AG09309 (cell line): Measurements from ENCODE around the gene ALLC.
"Not testable (repeated sequence)": the region's sequence is repeated elsewhere in the genome, so short reads cannot be mapped to it uniquely, and the experiment has no call there.

ENCODE experiments used
- DNase-seq: peaks from one replicate; pipeline ENCODE4 v3.0.0-alpha.2; 2010; ENCODE audit warnings: low read depth
- H3K4me3 ChIP-seq: 2 replicates; pipeline ENCODE4 v1.5.1; 2011; ENCODE audit warnings: mild to moderate bottlenecking, low read depth, low read length, moderate library complexity; ENCODE audit not compliant: control insufficient read depth
- TF ChIP-seq, protein P1 (sequence below): IDR thresholded peaks from 2 replicates; pipeline ENCODE4 v1.5.1; 2011; ENCODE audit warnings: mild to moderate bottlenecking, low read depth, low read length, inconsistent platforms; ENCODE audit not compliant: insufficient read depth, control insufficient read depth; ENCODE audit errors: missing control alignments

Gene ALLC

DNA sequence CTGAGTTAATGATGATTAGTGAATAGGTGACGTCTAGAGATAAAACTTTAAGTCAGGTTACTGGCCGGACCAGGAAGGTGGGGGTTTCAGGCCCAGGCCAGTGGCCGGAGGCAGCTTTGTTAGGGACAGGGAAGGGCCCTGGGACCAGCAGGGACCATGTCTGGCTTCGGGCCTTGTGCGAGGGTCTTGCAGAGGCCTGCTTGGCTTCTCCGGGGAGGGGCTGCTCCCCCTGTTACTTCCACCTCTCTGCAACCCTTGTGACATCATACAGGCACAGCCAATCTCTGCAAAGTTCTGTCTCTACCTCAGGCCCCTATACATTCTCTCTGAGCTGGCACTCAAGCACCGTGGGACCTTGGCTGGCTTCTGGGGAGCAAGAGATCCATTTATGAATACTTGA, at the start of gene ALLC:
TSS of gene ALLC (plus strand) at position 320 of the 400 bp plus-strand sequence. CDS start 12,958 bp downstream, outside the sequence.
- no peak for DNase-seq
- TF ChIP-seq, protein P1, sequence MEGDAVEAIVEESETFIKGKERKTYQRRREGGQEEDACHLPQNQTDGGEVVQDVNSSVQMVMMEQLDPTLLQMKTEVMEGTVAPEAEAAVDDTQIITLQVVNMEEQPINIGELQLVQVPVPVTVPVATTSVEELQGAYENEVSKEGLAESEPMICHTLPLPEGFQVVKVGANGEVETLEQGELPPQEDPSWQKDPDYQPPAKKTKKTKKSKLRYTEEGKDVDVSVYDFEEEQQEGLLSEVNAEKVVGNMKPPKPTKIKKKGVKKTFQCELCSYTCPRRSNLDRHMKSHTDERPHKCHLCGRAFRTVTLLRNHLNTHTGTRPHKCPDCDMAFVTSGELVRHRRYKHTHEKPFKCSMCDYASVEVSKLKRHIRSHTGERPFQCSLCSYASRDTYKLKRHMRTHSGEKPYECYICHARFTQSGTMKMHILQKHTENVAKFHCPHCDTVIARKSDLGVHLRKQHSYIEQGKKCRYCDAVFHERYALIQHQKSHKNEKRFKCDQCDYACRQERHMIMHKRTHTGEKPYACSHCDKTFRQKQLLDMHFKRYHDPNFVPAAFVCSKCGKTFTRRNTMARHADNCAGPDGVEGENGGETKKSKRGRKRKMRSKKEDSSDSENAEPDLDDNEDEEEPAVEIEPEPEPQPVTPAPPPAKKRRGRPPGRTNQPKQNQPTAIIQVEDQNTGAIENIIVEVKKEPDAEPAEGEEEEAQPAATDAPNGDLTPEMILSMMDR = no peak

DNA sequence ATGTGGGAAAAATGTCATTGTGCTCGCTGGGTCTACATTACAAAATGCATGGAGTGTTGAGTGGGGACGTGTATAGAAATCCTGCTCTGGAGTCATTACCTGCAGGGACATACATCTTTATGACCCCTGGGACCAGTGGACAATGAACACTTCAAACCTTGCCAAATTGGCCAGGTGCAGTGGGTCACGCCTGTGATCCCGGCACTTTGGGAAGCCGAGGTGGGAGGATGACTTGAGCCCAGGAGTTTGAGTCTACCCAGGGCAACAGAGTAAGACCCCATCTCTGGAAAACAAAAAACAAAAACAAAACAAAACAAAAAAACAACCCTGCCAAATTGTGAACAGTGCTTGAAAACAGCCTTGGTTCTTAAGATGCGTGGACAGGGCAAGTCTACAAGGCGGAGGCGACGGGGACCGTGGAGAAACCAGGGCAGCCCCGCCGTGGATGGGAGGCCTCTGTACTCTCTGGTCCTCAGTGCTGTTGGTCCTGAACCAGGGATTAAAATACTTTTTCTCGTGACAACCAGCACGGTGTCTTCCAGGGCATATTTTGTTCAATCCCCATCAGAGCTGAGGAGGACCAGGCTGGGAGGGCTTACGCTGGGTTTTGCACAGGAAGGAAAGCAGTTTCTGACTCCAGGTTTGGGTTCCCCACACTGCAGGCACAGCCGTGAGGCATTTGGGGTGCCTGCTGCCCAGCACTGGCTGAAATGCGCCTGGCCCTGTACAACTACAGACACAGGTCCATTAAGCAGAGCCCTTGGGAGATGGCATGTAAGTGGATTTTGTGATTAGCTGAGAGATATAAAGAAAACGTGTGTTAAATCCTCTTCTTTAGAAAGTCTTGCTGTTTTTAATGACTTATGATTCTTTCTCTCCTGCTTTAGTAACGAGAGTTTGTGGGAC, 49.4 kb upstream of the ALLC start:
- DNase-seq = no peak
- no peak overlapping the region for H3K4me3 ChIP-seq
- TF ChIP-seq, protein P1 = no peak

More for the DNA sequence above, at the start of gene ALLC:
- no peak within 1 kb of the TSS for H3K4me3 ChIP-seq

DNA sequence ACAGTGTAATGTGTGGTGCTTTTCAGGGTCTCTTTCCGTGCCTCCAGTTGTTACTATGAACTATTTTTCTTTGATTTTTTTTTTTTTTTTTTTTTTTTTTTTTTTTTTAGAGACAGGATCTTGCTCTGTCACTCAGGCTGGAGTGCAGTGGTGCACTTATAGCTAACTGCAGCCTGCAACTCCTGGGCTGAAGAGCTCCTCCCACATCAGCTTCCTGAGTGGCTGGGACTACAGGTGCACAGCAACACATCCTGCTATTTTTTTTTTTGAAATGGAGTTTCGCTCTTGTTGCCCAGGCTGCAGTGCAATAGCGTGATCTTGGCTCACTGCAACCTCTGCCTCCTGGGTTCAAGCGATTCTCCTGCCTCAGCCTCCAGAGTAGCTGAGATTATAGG, 48.7 kb upstream of the ALLC start:
- H3K4me3 ChIP-seq, DNase-seq: not testable (repeated sequence)

DNA sequence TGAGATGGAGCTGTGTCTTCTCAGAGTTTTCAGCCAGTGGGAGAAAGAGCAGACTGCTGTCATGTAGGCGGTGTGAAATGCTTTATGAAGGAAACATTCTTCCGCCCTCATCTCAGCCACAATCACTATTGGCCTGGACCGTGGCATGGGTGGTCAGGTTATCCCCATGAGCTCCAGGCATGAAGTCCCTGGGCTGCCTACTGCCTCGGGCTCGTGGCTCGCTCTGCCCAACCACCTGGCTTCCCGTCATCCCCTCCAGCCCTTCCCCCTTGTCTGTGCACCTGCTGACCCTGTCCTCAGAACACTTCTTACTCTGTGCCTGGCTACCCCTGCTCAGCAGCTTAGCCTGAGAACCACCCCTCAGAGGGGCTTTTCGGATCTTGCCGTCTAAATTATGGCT, 47.6 kb upstream of the ALLC start:
- no peak overlapping the region for H3K4me3 ChIP-seq
- TF ChIP-seq, protein P1 = no peak
- DNase-seq = no peak

DNA sequence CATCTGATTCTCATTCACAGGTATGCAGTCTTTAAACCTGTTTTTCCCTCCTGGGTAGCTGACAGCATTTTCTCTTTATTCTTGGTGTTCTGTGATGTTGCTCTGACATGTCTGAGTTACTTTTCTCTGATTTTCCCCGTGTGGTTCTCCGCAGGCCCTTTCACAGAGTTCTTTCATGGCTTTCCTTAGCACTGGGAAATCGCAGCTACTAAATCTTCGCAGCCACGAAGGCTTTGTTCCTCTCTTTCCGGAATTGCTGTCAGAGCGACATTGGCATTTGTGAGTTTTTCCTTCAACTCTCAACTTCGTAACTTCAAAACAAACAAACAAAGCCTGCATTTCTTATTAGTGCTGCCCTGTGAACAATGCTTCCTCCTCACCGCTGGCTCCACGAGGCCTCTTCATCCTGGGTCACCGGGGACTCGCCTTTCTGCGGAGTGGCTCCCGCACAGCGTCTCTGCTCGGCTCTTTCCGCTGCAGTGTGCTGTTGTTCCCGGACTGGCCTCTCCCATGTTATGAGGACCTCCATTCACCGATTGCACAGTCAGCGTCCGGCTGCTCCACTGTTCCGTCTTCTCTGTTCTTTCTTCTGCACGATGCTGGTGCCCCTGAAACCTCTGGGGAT, 47.0 kb upstream of the ALLC start:
- TF ChIP-seq, protein P1 = no peak

DNA sequence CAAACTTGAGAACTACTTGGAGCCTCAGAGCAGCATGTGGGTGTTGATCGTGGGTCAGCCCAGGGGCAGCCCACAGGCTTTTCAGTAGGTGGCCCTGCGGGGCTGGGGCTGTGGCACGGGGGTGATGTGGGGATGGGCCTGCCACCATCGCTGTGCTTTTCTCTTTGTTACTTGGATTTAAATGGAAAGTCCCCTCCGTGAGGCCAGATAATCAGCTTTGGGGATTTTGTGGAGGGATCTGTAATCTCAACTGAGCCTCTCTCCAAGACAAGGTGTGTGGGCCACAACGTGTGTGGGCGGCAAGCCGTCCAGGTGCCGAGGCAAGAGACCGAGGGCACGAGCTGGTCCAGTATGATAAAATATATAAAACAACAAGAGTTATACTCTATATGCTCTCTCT, 46.4 kb upstream of the ALLC start:
- no peak for DNase-seq
- no peak overlapping the region for H3K4me3 ChIP-seq
- TF ChIP-seq, protein P1 = no peak

More for the DNA sequence above, 47.0 kb upstream of the ALLC start:
- no peak for DNase-seq
- H3K4me3 ChIP-seq = no peak overlapping the region

DNA sequence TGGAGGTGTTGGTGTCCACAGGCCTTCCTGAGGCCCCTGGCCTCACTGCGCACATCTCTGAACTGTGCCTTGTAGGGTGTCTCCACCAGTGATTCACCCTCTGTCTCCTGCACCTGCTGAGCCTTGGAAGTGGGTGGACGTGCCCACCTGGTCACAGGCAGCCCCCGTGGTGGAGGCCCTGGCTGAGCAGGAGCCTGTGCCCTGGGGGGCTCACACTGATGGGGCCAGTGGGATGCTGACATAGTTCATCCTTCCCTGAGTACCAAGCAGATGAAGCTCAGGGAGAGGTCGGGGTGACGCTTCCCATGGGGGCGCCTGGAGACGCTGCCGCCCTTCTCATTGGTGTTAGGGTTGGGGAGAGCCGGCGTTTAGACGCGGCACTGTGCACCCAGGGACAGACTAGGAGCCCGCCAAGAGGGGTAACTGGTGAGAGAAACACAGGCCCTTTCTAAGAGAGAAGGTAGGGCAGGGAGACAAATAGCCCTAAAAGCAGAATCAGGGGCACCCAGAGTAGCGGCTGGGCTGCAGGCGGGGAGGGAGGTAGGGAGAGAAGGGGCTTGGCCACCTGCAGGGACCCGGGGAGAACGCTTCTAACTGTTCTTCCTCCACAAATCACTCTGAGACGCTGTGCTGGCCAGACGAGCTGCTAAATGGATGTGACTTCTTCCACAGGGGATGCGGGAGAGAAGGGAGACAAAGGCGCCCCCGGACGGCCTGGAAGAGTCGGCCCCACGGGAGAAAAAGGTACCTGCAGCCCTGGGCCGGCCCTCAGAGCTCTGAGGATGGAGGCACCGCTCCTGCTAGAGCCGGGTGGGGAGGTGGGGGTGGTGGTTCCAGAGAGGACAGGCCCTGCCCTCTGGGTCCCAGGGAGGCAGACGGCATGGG, 45.1 kb upstream of the ALLC start:
- no peak overlapping the region for H3K4me3 ChIP-seq
- TF ChIP-seq, protein P1 = no peak
- no peak for DNase-seq
